ENCODE data around the gene PBRM1.

DNA sequence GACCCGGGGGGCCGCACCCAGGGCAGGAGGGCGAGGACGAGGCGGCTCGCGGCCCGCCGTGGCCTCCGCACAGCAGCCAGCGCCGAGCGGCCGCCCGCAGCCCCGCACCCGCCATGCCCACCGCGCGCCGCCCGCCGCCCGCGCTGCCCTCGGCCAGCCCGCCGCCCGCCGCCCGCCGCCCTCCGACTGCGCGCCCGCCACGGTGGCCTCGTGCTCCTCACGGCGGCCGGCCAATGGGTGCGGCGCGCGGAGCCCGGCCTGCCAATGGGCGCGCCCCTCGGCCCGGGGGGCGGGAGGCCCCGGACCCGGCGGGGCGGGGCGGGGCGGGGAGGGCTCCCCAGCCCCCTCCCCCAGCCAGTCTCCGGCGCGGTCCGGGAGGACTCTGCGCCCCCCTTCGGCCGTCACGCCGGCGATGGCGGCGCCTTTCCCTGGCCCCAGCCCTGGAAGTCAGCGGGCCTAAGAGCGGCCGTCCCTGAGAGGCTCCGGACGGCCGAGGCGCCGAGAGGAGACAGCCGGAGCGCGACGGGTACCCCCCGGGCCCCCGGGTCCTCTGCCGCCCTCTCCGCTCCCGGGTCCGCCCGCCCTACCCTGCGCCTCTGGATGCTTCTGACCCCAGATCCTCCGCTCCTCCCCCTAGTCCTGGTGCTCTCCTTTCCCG, 152.0 kb downstream of the PBRM1 start, which contains the start of gene NT5DC2:
- TF ChIP-seq EZH2 (IDR thresholded peaks at IDR 0.05) (no peak), POLR2AphosphoS5 (IDR thresholded peaks at IDR 0.05; ENCODE audit: borderline replicate concordance, low read depth, low read length) (no peak), FOXP2 (optimal IDR thresholded peaks at IDR 0.05; ENCODE audit: control extremely low read depth, extremely low read length, insufficient read depth) (no peak)

Measured in SK-N-MC (cell line).